Measurements from ENCODE around the gene GPC6.

GPC6 gene

GRCh38 chr13:94143624-94144350 lies 917.2 kb downstream of the GPC6 start:
- no peak for DNase-seq
- H3K27ac ChIP-seq: no peak overlapping the region
- no peaks in the 10 kb centered on the region for H3K36me3 ChIP-seq (replicated peaks)
- no peak for TF ChIP-seq CTCF (IDR thresholded peaks at IDR 0.05; ENCODE audit: low read depth, low read length, missing control alignments)
- no peak overlapping the region for H3K4me3 ChIP-seq (ENCODE audit: low read depth, low read length)
- H3K27me3 ChIP-seq (replicated peaks): no peaks in the 10 kb centered on the region
- in situ Hi-C loops (cut with HindIII; ENCODE audit: low pct_ligation_motif_present, low sequenced_read_pairs): no loop called here

- no peak for TF ChIP-seq CTCF (IDR thresholded peaks at IDR 0.05; ENCODE audit: low read depth, low read length, missing control alignments)
- DNase-seq: no peak
- no peaks in the 10 kb centered on the region for H3K36me3 ChIP-seq (replicated peaks)
- no peak overlapping the region for H3K4me3 ChIP-seq (ENCODE audit: low read depth, low read length)
- no peaks in the 10 kb centered on the region for H3K27me3 ChIP-seq (replicated peaks)
- no peak overlapping the region for H3K27ac ChIP-seq
- in situ Hi-C loops (cut with HindIII; ENCODE audit: low pct_ligation_motif_present, low sequenced_read_pairs): no loop called here
Measured at GRCh38 chr13:94145966-94146365, 919.4 kb downstream of the GPC6 start.

DNA sequence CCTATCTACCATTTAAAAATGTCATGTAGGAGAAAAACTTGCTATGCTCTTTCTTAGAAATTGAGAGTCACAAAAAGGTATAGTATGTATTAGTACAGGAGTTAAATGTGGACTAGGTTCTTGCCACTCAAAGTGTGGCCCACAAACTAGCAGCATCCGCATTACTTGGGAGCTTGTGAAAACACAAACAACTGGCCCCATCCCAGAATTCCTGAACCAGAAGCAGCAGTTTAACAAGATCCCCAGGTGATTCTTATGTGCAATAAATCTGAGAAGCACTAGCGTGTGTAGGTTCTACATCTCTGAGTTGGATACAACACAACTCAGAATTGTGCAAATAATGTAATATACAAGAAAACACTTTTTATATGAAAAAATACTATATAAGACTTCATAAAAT lies 927.0 kb downstream of the GPC6 start:
- in situ Hi-C loops (cut with HindIII; ENCODE audit: low pct_ligation_motif_present, low sequenced_read_pairs): no loop called here
- TF ChIP-seq CTCF (IDR thresholded peaks at IDR 0.05; ENCODE audit: low read depth, low read length, missing control alignments): no peak
- H3K36me3 ChIP-seq (replicated peaks): no peaks in the 10 kb centered on the region
- H3K27ac ChIP-seq: no peak overlapping the region
- DNase-seq: no peak
- H3K27me3 ChIP-seq (replicated peaks): no peaks in the 10 kb centered on the region
- H3K4me3 ChIP-seq (ENCODE audit: low read depth, low read length): no peak overlapping the region

DNA sequence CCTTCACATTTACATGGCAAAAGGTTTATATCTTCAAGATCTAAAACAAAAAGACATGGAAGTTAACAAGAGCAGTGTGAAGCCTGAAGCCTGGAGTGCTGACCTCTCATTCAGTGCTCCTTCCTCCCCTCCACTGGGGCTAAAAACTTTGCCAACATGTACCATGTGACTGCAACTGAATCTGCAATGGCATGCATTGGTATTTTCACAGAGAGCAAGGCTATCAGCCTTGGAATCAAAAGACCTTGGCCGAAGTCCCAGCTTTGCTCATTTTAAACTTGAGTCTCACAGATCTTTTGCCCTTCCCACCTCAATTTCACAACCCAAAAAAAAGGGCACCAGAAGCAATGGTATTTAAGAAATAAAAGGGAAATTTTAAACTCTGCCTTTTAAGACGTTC lies 927.8 kb downstream of the GPC6 start:
- no peak overlapping the region for H3K27ac ChIP-seq
- H3K27me3 ChIP-seq (replicated peaks): no peaks in the 10 kb centered on the region
- no peak overlapping the region for H3K4me3 ChIP-seq (ENCODE audit: low read depth, low read length)
- in situ Hi-C loops (cut with HindIII; ENCODE audit: low pct_ligation_motif_present, low sequenced_read_pairs): no loop called here
- H3K36me3 ChIP-seq (replicated peaks): no peaks in the 10 kb centered on the region
- peak; percentile 32 for DNase-seq
- TF ChIP-seq CTCF (IDR thresholded peaks at IDR 0.05; ENCODE audit: low read depth, low read length, missing control alignments): no peak

- TF ChIP-seq CTCF (IDR thresholded peaks at IDR 0.05; ENCODE audit: low read depth, low read length, missing control alignments): no peak
- in situ Hi-C loops (cut with HindIII; ENCODE audit: low pct_ligation_motif_present, low sequenced_read_pairs): no loop called here
- Histone ChIP-seq H3K36me3 (replicated peaks) (no peaks in the 10 kb centered on the region), H3K27me3 (replicated peaks) (no peaks in the 10 kb centered on the region), H3K4me3 (ENCODE audit: low read depth, low read length) (no peak overlapping the region), H3K27ac (no peak overlapping the region)
- no peak for DNase-seq
Measured at GRCh38 chr13:94157705-94158218, 931.2 kb downstream of the GPC6 start.

DNA sequence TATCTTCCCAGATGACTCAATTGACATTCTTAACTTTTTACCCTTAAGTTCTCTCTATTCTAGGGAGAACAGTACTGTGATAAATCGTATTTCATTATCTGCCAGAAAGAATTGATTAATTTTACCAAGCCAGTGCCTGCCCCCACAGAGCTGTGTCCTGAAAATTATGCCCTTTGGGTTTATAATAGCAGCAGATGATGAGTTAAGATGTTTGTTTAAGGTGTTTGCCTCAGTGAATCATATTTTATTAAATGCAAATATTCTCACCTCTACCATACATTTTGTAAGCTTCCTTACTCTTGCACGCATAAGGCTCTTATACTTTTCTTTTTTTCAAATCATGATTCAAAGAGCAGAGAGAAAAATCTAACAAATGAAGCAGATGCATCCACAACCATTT lies 934.3 kb downstream of the GPC6 start:
- Histone ChIP-seq H3K36me3 (replicated peaks) (no peaks in the 10 kb centered on the region), H3K27ac (no peak overlapping the region), H3K4me3 (ENCODE audit: low read depth, low read length) (no peak overlapping the region), H3K27me3 (replicated peaks) (no peaks in the 10 kb centered on the region)
- no peak for TF ChIP-seq CTCF (IDR thresholded peaks at IDR 0.05; ENCODE audit: low read depth, low read length, missing control alignments)
- in situ Hi-C loops (cut with HindIII; ENCODE audit: low pct_ligation_motif_present, low sequenced_read_pairs): no loop called here
- no peak for DNase-seq

Measured in brain microvascular endothelial cell (primary cell).